Karpas-422 (cell line): ENCODE data around the gene MCTS1. TPM values are rescaled to one million over a fixed set of nuclear protein-coding genes. Genes with fewer than 3 reads are reported as not detected.
"Not testable (repeated sequence)": the region's sequence is repeated elsewhere in the genome, so short reads cannot be mapped to it uniquely, and the experiment has no call there.

Experiments used
- DNase-seq: peaks from one replicate; pipeline ENCODE4 v3.0.0-alpha.2; 2015
- H2AFZ ChIP-seq: fragments of 200-600 bp; sonication (generic); 2 replicates; pipeline ENCODE4 v1.6.1; 2014; ENCODE audit warnings: antibody characterized with exemption, low read length, mixed read lengths
- H3K27ac ChIP-seq: fragments of 200-600 bp; sonication (generic); 2 replicates; pipeline ENCODE4 v1.5.1; 2014; ENCODE audit warnings: mild to moderate bottlenecking, low read length, moderate library complexity
- H3K27me3 ChIP-seq: fragments of 200-600 bp; sonication (generic); 2 replicates; pipeline ENCODE4 v1.6.1; 2014; ENCODE audit warnings: low read length, mixed read lengths
- H3K36me3 ChIP-seq: fragments of 200-600 bp; sonication (generic); 2 replicates; pipeline ENCODE4 v1.6.1; 2014; ENCODE audit warnings: low read length, mixed read lengths; ENCODE audit not compliant: insufficient read depth
- H3K4me1 ChIP-seq: fragments of 200-600 bp; sonication (generic); 2 replicates; pipeline ENCODE4 v1.6.1; 2014; ENCODE audit warnings: mild to moderate bottlenecking, low read length, mixed read lengths
- H3K4me2 ChIP-seq: fragments of 200-600 bp; sonication (generic); 2 replicates; pipeline ENCODE4 v1.6.1; 2014; ENCODE audit warnings: low read length, low read depth, mild to moderate bottlenecking; ENCODE audit not compliant: poor library complexity, severe bottlenecking
- H3K4me3 ChIP-seq: fragments of 200-600 bp; sonication (generic); 2 replicates; pipeline ENCODE4 v1.5.1; 2014; ENCODE audit warnings: mild to moderate bottlenecking, antibody characterized with exemption, low read length, mixed read lengths
- H3K79me2 ChIP-seq: fragments of 200-600 bp; sonication (generic); 2 replicates; pipeline ENCODE4 v1.6.1; 2014; ENCODE audit warnings: mild to moderate bottlenecking, low read length, mixed read lengths
- H3K9ac ChIP-seq: fragments of 200-600 bp; sonication (generic); 2 replicates; pipeline ENCODE4 v1.6.0; 2014; ENCODE audit warnings: low read length
- H3K9me2 ChIP-seq: fragments of 200-600 bp; sonication (generic), shearing (Covaris generic); replicated peaks from 2 replicates; pipeline ENCODE4 v1.6.0; 2014; ENCODE audit warnings: mild to moderate bottlenecking, low read length, moderate library complexity; ENCODE audit not compliant: insufficient read depth
- H3K9me3 ChIP-seq: fragments of 300-700, 200-600 bp; sonication (generic); 2 replicates; pipeline ENCODE4 v1.6.1; 2014; ENCODE audit warnings: low read length, mixed read lengths
- H4K20me1 ChIP-seq: fragments of 200-600 bp; sonication (generic); 2 replicates; pipeline ENCODE4 v1.6.1; 2014; ENCODE audit warnings: mild to moderate bottlenecking, antibody characterized with exemption, low read length, low read depth; ENCODE audit not compliant: insufficient read depth
- total RNA-seq: library from RNA; depleted of rRNA; stranded (reverse); fragments of >200 nt; shearing (Covaris generic); gene quantifications from 2 replicates; pipeline ENCODE4 v1.2.3, GENCODE V29; 2014; ENCODE audit warnings: low replicate concordance; rRNA removed

Gene MCTS1
- total RNA-seq, 1 experiment from 2014 or later, result 69.6 TPM

DNA sequence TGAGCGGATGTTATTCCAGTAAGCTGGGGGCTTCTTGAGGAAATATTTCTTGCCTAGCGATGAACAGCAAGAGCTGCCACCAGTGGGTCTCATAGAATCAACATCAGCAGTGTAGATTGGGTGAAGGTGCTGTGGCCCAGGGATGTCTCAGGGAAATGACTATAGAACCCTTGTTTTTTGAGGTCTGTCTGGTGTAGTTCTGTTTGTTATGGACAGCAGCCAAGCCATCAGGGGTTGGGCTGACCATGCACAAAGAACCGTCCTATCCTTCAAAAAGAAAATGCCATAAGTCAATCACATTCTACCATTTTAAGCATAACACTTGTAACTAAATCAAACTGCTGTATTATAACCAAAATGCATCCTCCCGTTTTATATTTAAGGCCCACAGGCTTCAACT is 43.2 kb downstream of the MCTS1 start:
- Histone ChIP-seq H3K4me2 (no peak overlapping the region), H3K9ac (no peak overlapping the region), H3K9me2 (no peaks in the 10 kb centered on the region), H3K4me1 (no peaks in the 10 kb centered on the region), H3K27ac (no peak overlapping the region), H3K36me3 (no peaks in the 10 kb centered on the region), H2AFZ (no peak overlapping the region), H3K9me3 (no peaks in the 10 kb centered on the region), H4K20me1 (no peaks in the 10 kb centered on the region), H3K4me3 (no peak overlapping the region), H3K27me3 (no peaks in the 10 kb centered on the region), H3K79me2 (no peaks in the 10 kb centered on the region)
- no peak for DNase-seq

DNA sequence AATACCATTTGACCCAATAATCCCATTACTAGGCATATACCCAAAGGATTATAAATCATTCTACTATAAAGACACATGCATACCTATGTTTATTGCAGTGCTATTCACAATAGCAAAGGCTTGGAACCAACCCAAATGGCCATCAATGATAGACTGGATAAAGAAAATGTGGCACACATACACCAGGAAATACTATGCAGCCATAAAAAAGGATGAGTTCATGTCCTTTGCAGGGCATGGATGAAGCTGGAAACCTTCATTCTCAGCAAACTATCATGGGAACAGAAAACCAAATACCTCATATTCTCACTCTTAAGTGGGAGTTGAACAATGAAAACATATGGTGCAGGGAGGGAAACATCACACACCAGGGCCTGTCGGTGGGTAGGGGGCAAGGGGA is 48.4 kb downstream of the MCTS1 start:
- H3K4me2 ChIP-seq, H3K27ac ChIP-seq, H3K9me3 ChIP-seq, H4K20me1 ChIP-seq, H3K27me3 ChIP-seq, H3K9ac ChIP-seq, H3K4me3 ChIP-seq, H2AFZ ChIP-seq, DNase-seq, H3K79me2 ChIP-seq, H3K4me1 ChIP-seq, H3K9me2 ChIP-seq, H3K36me3 ChIP-seq: not testable (repeated sequence)

DNA sequence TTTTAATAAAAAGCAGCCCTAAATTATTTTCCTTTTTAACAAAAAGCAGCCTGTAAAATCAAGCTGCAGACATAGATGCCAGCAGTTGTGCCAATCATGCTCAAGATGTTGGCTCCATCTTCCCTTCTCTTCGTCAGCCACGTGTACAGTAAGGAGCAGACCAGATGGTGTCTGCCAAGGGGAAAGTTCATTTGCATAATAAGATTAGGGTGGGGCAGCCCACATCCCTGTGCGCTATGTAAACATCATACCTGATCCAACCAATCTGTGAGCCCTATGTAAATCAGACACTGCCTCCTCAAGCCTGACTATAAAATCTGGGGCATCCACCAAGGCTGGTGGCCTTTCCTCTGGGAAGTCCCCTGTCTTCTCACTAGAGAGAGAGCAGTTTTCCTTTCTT is 49.1 kb downstream of the MCTS1 start:
- Histone ChIP-seq H3K27ac (no peak overlapping the region), H4K20me1 (no peaks in the 10 kb centered on the region), H3K27me3 (no peaks in the 10 kb centered on the region), H3K9me2 (no peaks in the 10 kb centered on the region), H3K9me3 (no peaks in the 10 kb centered on the region), H3K9ac (no peak overlapping the region), H3K36me3 (no peaks in the 10 kb centered on the region), H2AFZ (no peak overlapping the region), H3K4me2 (no peak overlapping the region), H3K4me3 (no peak overlapping the region), H3K4me1 (no peaks in the 10 kb centered on the region), H3K79me2 (no peaks in the 10 kb centered on the region)
- DNase-seq, result no peak

DNA sequence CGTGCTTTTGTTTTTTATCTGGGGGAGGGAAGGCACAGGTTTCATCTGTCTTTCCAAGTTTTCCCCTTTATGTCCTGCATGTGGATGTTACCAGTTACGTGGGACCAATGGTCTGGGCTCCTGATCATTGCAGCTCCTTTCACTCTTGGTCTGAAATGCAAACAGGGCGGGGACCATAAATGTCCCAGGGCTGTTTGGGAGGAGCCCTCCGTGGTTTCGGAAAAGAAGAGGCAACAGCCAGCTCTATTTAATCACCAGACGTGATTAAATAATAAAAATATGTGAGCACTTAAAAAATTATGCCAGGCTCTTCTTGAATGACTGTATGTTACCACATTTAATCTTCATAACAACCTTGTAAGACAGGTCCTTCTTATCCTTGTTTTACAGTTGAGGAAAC is 56.7 kb downstream of the MCTS1 start:
- Histone ChIP-seq H3K4me1 (no peaks in the 10 kb centered on the region), H3K27me3 (no peaks in the 10 kb centered on the region), H3K9ac (no peak overlapping the region), H3K4me2 (no peak overlapping the region), H4K20me1 (no peaks in the 10 kb centered on the region), H3K9me2 (no peaks in the 10 kb centered on the region), H3K9me3 (no peaks in the 10 kb centered on the region), H2AFZ (no peak overlapping the region), H3K4me3 (no peak overlapping the region), H3K79me2 (no peaks in the 10 kb centered on the region), H3K36me3 (no peaks in the 10 kb centered on the region), H3K27ac (no peak overlapping the region)
- no peak for DNase-seq

Other genes with a start within 250 kb of the MCTS1 start
- not detected in 2 replicates for gene ATP1B4, start 242.0 kb upstream of the MCTS1 start, total RNA-seq
- 13.7 and 46.1 TPM in 2 replicates for gene LAMP2, start 134.8 kb upstream of the MCTS1 start, total RNA-seq
- 30.3 and 50.6 TPM in 2 replicates for gene CUL4B, start 43.1 kb upstream of the MCTS1 start, total RNA-seq
- gene C1GALT1C1, start 26.0 kb downstream of the MCTS1 start, total RNA-seq, result 20.7 and 25.8 TPM in 2 replicates